Raji (cell line): ENCODE results near the gene TMEM161A.

Experiments used
- POLR2A ChIP-seq: IDR thresholded peaks from 2 replicates; pipeline ENCODE4 v1.6.1; 2011; ENCODE audit warnings: low read depth, low read length, control low read depth; ENCODE audit not compliant: insufficient read depth

Gene TMEM161A

DNA sequence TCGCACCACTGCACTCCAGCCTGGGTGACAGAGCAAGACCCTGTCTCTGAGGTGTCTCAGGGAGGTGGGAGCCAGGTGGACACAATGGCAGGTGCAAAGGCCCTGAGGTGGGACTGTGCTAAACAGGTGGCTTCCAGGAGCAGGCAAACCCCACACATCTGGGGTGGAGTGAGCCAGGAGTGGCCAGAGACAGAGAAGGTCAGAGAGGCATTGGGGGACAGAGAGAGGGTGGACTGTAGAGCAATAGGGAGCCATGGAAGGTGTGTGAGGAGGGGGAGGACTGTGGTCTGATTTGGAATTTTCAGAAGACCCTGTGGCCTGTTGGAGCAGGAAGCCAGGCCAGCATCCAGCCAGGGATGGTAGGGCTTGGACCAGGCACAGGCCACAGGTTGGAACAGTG is 27.1 kb upstream of the TMEM161A start:
- TF ChIP-seq POLR2A: no peak

DNA sequence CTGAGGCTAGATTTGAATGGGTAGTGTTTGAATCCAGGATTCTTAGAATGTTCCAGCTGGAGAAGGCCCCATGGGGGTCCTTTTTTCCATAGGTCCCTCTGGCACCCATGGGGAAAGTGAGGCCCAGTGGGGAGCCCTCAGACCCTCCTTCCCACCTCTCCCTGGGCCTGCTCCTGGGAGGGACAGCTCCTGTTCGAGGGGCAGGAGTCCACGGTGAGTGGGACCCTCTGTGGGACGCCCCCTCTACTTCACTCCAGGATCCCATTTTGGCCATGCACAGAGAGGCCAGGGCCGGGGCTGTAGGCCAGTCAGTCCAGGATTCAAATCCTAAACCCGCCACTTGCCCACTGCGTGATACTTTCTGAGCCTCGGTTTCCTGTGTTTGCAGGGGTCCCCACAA is 24.2 kb upstream of the TMEM161A start:
- TF ChIP-seq POLR2A: no peak

DNA sequence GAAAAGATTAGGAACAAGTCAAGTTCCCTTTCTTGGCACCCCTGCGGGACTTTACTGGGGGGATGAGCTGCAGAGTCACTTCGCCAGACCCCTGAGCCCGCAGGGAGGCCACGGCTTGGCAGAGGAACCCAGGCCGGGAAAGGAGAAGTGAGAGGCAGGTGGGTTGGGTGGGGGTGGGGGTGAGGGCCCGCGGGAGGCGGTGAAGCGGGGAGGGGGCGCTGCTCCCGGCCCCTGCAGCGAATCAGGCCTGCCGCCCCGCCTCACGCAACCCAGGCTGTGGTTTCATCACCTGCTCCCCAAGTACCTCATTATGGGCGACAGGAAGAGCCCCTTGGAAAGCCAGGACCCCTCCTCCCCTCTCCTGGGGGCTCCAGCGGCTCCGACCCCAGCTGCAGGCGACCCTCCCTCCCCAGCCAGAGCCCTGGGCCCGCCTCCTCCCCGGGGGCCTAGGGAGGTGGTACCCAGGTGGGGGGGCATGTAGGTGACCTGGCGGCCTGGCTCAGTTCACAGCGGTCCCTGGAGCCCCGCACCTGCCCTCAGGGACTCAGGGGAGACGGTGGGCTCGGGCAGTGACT is 22.3 kb upstream of the TMEM161A start:
- peak; percentile 31; the same call in 1 of the 2 replicates for TF ChIP-seq POLR2A

DNA sequence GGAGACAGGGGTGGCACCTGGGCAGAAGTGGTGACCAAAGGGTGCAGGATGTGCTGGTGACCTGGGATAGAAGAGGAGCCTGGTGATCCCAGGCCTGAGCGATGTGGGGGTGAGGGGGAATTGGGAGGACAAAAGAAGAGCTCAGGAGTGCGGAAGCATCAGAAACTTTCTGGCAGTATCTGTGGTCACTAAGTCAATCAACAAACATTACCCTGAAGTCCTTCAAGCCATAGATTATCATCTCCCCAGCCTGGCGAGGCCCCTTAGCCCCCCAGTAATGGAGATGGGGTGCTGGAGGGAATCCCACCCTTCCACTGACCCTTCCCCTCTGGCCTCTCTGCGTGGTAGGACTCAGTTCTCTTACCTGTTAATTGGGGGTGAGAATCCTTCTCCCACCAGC is 21.3 kb upstream of the TMEM161A start:
- no peak for TF ChIP-seq POLR2A

DNA sequence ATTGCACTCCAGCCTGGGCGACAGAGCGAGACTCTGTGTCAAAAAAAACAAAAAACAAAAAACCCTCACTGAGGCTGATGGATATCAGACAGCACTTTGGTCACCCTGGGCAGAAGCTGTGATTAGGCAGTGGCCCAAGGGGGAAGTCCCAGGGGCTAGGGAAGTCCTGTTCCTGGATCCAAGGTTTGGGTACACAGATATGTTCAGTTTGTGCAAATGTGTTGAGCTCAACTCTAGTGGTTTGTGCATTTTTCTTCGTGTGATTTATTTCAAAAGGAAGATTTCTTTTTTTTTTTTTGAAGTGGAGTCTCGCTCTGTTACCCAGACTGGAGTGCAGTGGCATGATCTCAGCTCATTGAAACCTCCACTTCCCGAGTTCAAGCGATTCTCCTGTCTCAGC is 19.5 kb upstream of the TMEM161A start:
- TF ChIP-seq POLR2A: no peak

DNA sequence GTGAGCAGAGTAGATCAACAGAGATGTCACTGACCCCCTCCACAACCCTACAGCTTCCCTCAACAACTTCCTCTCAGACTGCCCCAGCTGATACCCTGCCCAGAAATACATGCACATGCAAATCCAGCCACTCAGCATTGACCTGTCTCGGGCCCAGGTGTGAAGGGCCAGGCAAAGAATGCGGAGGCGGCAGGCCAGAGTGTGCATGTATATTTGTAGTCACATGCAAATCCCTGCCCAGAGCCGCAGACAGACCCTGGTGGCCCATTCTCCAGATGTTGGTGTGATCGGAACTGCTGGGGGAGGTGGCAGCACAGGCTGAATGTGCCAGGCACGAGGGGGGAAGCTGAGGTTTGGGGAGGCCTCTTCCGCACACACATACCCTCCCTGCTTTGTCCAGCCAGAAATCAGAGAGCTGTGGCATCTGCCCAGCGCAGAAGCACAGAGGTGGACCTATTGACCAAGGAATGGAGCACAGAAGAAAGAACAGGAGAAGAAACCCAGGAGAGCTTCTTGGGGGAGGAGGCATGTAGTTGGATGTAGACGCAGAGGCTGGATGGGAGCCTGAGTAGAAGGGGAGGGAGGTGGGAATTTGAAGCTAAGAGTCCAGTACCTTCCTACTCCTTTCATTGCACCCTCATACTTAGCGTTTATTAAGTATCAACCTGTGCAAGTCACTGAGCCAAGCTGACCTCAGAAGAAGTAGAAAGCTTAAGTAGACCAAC is 17.4 kb upstream of the TMEM161A start:
- peak; percentile 66 for TF ChIP-seq POLR2A

DNA sequence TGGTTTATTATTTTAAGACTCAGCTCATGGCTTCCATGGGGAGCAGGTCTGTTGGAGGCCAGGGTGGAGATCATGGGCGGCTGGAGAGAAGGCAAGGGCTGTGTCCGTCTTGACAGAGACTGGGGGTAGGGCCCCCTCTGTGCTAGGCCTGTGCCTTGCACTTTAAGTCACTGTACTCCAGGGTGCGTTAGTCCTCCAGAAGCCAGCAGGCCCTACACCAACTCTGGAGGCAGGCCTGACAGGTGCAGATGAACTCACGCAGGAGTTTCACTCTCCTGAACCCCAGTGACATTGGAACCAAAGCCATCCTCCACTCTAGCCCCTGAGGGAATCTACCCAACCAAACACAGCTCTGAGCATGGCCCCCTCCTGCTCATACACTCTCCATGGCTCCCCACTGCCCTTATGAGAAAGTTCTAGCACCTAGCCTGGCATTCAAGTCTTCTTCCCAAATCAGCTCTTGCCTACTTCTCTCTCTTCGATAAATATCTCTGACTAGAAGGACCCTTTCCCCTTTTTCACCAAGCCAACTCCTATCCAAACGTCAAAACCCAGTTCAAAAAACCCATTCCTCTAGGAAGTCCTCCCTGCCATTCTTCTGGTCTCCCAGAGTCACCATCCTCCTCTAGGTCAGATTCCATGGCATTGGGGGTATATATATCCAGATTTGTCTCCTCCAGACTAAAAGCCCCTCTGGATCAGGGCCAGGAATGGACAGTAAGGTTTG is 16.7 kb upstream of the TMEM161A start:
- no peak for TF ChIP-seq POLR2A

DNA sequence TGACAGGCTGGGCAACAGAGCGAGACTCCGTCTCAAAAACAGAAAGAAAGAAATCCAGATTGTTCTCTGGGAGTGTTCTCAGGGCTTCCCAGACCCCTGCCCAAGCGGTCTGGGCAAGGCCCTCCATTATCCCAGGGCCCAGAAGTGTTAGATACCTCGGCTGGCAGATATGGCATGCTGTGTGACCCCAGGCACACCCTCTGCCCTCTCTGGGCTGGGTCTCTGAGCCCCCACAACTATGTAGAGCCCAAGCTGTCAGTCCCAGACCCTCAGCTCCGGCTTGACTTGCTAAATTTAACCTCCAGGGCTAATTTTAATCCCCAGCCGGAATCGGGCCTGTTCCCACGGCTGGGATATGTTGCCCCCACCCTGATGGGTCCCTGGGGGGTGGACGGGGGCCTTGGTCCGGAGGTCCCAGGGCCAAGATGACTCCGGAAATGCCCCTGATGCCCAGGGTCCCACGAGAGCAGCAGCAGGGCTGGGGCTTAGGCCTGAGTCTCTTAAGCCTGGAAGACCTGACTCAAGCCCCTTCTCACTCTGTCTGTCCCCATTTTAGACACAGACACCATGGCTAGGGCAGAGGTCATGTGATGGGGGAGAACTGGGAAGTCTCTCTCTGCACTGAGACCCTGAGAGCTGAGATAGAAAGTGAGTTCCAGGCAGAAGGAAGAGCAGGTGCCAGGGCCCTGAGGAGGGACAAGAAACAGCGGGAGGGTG is 14.5 kb upstream of the TMEM161A start:
- no peak for TF ChIP-seq POLR2A

DNA sequence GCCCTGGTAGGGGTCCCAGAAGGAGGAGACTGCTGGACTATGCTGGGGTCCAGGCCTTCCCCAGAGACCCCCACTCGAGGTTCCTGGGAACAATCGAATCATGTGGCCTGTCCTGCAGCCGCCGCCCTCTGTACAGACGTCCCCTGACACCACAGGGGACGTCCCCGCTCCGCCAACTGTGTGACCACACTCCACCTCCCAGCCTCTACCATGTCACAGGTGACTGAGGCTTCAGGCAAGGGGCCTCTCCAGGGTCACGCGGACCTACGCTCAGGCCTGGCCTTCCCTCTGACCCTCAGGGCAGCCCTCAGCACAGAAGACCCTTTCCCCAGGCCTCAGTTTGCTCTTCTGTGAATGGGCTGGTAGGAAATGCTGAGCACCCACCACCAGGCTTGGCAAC is 13.1 kb upstream of the TMEM161A start:
- TF ChIP-seq POLR2A: no peak

DNA sequence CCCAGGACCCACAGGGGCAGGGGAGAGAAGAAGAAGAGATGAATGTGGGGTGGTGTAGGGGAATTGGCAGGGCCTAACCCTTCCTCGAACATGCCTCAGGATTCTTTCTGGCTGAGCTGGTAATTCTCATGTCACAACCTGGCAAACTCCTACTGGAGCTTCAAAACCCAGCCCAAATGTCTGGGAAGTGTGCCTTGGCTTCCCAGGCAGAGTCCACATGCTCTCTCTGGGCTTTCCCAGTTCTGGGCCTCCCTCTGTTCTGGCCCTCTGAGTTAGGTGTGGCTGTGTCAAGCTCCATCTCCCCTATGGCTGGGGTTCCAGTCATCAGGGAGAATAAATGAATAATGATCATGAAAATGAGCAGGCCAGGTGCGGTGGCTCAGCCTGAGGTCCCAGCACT is 11.2 kb upstream of the TMEM161A start:
- no peak for TF ChIP-seq POLR2A

DNA sequence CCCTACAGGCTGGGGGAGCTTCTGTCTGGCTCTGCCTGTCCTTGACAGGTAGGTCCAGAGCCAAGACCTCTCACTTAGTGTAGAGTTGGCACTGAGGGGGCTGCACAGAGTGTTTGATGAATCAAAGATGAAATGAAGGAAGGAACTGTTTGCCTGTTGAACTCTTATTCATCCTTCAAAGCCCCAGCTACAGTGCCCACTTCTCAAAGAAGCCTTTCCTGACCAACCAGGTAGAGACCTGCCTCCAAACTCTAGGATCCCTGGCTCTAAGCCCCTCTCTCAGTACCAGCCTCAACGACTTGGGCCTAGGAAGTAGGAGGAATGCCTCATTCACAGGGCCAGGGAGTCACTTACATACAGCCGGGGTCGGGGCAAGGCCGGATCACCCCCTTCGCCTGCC is 9.1 kb upstream of the TMEM161A start:
- TF ChIP-seq POLR2A: no peak

DNA sequence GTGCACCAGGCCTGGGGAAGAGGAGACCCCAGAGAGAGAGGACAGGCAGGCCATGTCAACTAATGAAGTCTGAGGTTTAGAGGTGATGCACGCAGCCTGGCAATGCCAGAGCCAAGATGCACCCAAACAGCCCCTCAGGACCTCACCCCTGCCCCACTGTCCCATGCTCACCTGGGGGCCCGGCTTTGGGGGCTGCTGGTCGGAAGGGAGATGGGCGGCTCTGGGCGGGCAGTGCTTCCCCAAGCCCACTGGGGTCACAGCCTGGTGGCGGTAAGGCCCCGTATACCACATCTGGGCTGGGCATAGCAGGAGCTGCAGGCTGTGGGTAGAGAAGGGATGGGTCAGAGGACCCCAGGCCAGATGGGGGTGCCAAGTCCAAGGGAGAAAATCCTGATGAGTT is 8.6 kb upstream of the TMEM161A start:
- TF ChIP-seq POLR2A: no peak

DNA sequence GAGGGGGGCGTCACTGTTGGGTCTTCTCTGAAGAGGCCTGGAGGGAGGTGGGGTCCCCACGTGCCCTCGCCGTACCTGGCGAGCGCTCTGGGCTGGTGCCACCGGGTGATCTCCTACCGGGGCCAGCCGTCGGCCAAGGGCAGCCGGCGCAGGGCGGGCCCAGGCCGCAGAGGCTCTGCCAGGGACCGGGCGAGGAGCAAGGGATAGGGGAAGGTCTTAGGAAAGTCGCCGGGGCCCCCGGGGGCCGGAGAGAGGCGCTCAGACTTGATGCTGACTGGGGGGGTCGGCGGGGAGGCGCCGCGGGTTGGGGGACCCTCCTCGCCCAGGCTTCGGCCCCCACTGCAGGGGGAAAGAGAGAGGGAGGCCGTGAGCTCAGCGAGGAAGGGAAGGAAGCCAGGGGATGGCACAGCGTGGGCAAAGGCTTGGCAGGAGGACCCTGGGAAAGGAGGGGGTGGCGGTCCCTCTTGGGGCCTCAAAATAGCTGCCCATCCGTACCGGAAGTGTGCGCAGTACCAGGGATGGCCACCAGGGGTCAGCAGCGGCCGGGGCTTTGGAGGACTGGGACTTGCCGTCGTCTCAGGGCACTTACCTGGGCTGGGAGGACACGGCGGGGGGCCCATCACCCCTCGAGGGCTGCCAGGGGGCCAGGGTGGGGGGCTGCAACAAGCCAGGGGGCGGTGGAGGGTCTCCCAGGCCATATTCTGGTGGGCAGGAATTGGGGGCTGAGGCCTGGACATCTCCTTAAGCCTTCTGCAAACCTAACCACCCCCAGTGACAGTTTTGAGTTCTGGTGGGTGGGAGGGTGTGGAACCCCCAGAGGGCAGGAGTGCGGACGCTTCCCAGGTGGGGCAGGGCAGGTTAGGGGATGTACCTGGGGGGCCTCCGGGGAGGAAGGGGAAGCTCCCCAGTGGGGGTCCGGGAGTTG is 7.7 kb upstream of the TMEM161A start:
- TF ChIP-seq POLR2A: no peak

DNA sequence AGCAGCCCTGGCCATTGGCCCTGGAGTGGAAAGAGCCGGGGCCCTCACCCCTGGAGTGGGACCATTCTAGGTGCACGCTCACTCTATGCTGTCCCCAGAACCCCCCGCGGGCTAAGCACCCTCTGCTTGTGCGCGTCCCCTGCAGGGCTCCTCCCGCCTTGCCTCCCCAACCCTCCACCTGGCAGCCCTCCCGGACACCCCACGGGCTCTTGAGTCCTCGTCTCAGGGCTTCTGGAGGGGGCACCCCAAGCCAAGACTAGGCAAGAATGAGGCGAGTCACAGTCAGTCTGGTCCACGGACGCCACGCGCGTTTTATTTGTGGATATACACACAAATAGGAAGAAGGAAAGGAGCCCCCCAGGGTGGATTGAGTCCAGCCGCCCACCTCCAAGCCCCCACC is 7.0 kb upstream of the TMEM161A start:
- TF ChIP-seq POLR2A: no peak

DNA sequence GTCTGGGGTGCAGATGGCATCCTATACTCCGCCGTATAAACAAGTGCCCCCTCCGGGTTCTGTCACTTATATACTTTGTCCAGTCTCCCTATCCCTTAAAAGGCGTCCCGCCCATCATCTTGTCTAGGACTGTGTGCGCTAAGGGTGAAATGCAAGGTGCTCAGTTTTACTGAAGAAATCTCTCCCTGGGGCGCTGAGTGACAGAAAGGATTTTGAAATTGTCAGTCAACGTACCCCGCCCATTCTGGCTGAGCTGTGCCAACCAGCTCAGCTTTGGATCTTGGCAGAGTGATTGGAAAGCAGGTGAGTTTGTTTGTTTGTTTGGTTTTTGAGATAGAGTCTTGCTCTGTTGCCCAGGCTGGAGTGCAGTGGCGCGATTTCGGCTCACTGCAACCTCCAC is 4.1 kb upstream of the TMEM161A start:
- TF ChIP-seq POLR2A: no peak
